K562 treated with DMSO at 1 percent for 12 hours (cell line): ENCODE data around the gene HTR6. TPM values are rescaled to one million over a fixed set of nuclear protein-coding genes. Genes with fewer than 3 reads are reported as not detected.

ENCODE experiments used
- total RNA-seq: library from RNA; unstranded; fragments of 300-600 nt; gene quantifications from 2 replicates; pipeline ENCODE4 v1.2.3, GENCODE V29; 2022; ENCODE audit not compliant: insufficient read depth

Gene HTR6
- total RNA-seq = not detected in 2 replicates

GRCh38 chr1:19664453-19665185 lies at the start of gene HTR6:
Gene HTR6, plus strand, starts transcription at chr1:19664875. Its CDS starts 879 bp downstream, at chr1:19665754.

GRCh38 chr1:19643602-19644394 lies 20.9 kb upstream of the HTR6 start, which contains the start of gene NBL1:
Gene NBL1, plus strand, starts transcription at chr1:19644311. Its CDS starts 10,720 bp downstream, at chr1:19655031.

Other genes starting within 250 kb of the HTR6 start
- 233 and 276 TPM in 2 replicates for gene CAPZB, start 179.3 kb upstream of the HTR6 start, total RNA-seq
- gene NBL1, start 20.6 kb upstream of the HTR6 start, total RNA-seq = 0.93 and 2.0 TPM in 2 replicates
- gene TMCO4, start 135.0 kb downstream of the HTR6 start, total RNA-seq = 4.2 and 5.0 TPM in 2 replicates
- gene RNF186, start 150.4 kb downstream of the HTR6 start, total RNA-seq = not detected in 2 replicates
- gene OTUD3, start 217.5 kb downstream of the HTR6 start, total RNA-seq = 2.1 and 24.5 TPM in 2 replicates